Gastrocnemius medialis (tissue), 4 donors: Measurements from ENCODE around the gene CCDC57. TPM values are rescaled to one million over a fixed set of nuclear protein-coding genes. Genes with fewer than 3 reads are reported as not detected.
A peak's percentile ranks its signal among the peaks of the same experiment; 100 is the strongest.

Source experiments
- ATAC-seq, 2 donors: fragments of 150-250 bp; one replicate each; pipeline ENCODE4 v1.9.1; 2016
- DNase-seq, 2 donors: peaks; one replicate each; pipeline ENCODE4 v3.0.0-alpha.2; 2019
- H3K27ac ChIP-seq, 4 donors: fragments of 200-600 bp; sonication (generic); 1 replicate in 1 of 4; 2 replicates in 3 of 4; pipeline ENCODE4 v1.5.1; 2016 to 2018; ENCODE audit warnings: mild to moderate bottlenecking in 2 of 4, moderate library complexity in 1 of 4
- H3K27me3 ChIP-seq, 3 donors: fragments of 200-600 bp; sonication (generic) in 2 of 3; 1 replicate in 1 of 3; 2 replicates in 2 of 3; pipeline versions ENCODE4 v1.5.1 to v1.6.0; 2016 to 2019; ENCODE audit warnings: mild to moderate bottlenecking in 1 of 3, moderate library complexity in 1 of 3
- H3K36me3 ChIP-seq, 2 donors: fragments of 200-600 bp; sonication (generic) in 1 of 2; one replicate each; pipeline ENCODE4 v1.5.1; 2017 to 2018
- H3K4me1 ChIP-seq, 2 donors: fragments of 200-600 bp; sonication (generic) in 1 of 2; one replicate each; pipeline ENCODE4 v1.5.1; 2016 to 2017; ENCODE audit warnings: mild to moderate bottlenecking in 2 of 2
- H3K4me3 ChIP-seq, 4 donors: fragments of 200-600 bp; sonication (generic) in 3 of 4; 1 replicate in 1 of 4; 2 replicates in 3 of 4; pipeline ENCODE4 v1.5.1; 2016 to 2019; ENCODE audit warnings: mild to moderate bottlenecking in 2 of 4
- H3K9me3 ChIP-seq, 3 donors: fragments of 200-600 bp; sonication (generic) in 2 of 3; 1 replicate in 1 of 3; 2 replicates in 2 of 3; pipeline ENCODE4 v1.5.1; 2016 to 2019
- POLR2A ChIP-seq, 2 donors: fragments of 450-650 bp; IDR thresholded peaks; one replicate each; pipeline ENCODE4 v1.6.1; 2017; ENCODE audit warnings: antibody characterized with exemption in 2 of 2, mild to moderate bottlenecking in 2 of 2, moderate library complexity in 2 of 2
- in situ Hi-C, 4 donors: fragments of 200-750 bp; cut with MboI; loops; one replicate each; pipeline versions ENCODE4 v1.15.0 to v1.8.0; 2017; ENCODE audit warnings: low sequenced_read_pairs in 4 of 4
- intact Hi-C: fragments of 100-400 bp; cut with DNase I; formaldehyde crosslinking; loops from one replicate; pipeline ENCODE4 v1.15.1; 2023; ENCODE audit warnings: low total_unique reads
- total RNA-seq, 4 donors: library from RNA; depleted of rRNA; stranded (reverse); fragments of >200 nt; gene quantifications; one replicate each; pipeline versions ENCODE4 v1.1.0 to v1.2.3, GENCODE V29; 2016
- TF ChIP-seq, protein P1 (sequence below), 5 experiments: fragments of 450-650 bp in 3 of 5; fragments of 200-600 bp in 2 of 5; sonication (generic) in 2 of 5; IDR thresholded peaks in 4 of 5; conservative IDR thresholded peaks in 1 of 5; 1 replicate in 4 of 5; 2 replicates in 1 of 5; pipeline ENCODE4 v1.5.1; 2016 to 2019; ENCODE audit warnings: antibody characterized with exemption in 5 of 5, mild to moderate bottlenecking in 3 of 5, moderate library complexity in 3 of 5

Gene CCDC57
- total RNA-seq, 4 donors from 2014 or later, result 3.7 to 11.3 (median 5.1) TPM

DNA sequence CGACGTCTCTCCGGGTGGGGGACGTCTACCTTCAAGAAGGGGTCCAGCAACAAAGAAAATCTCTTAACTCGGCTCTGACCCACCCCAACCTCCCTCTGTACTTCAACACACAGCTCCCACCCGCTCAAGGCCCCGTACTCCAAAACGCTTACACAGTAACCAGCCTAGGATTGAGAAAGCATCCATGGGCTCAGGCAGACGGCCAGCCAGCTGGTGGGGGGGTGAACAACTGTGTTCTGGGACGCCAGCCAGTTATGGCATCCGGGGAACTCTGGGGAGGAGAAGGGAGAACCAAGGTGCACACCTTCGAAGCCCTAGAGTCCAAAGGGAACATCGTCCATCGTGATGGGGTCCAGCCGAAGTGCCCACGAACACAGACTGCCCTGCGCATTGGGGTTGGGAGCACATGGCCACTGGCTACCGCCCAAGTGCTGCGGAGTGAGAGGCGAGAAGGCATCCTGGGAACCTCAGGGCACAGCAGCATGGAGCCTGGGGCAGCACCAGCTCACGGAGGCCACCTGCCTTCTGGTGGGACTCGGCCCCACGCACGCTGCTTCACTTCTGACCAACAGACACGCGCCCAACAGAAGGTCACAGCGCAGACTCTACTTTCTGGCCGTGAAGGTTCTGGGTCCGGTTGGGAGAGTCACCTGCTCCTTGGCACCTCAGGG lies 30.5 kb upstream of the CCDC57 start:
- H3K4me3 ChIP-seq, result peak overlapping the region in 2 of 4 donors; percentile 11 to 13
- peaks cover 75 to 79% of the 10 kb centered on the region in 2 donors for H3K4me1 ChIP-seq
- DNase-seq (peak; percentile 84 to 94), ATAC-seq (peak; percentile 40 to 47)
- TF ChIP-seq, protein P1, sequence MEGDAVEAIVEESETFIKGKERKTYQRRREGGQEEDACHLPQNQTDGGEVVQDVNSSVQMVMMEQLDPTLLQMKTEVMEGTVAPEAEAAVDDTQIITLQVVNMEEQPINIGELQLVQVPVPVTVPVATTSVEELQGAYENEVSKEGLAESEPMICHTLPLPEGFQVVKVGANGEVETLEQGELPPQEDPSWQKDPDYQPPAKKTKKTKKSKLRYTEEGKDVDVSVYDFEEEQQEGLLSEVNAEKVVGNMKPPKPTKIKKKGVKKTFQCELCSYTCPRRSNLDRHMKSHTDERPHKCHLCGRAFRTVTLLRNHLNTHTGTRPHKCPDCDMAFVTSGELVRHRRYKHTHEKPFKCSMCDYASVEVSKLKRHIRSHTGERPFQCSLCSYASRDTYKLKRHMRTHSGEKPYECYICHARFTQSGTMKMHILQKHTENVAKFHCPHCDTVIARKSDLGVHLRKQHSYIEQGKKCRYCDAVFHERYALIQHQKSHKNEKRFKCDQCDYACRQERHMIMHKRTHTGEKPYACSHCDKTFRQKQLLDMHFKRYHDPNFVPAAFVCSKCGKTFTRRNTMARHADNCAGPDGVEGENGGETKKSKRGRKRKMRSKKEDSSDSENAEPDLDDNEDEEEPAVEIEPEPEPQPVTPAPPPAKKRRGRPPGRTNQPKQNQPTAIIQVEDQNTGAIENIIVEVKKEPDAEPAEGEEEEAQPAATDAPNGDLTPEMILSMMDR (IDR thresholded peaks at IDR 0.05 in 4 of 5, conservative IDR thresholded peaks at IDR 0.05 in 1 of 5), result no peak
- peak in 1 of 2 donors; percentile 2 for TF ChIP-seq POLR2A (IDR thresholded peaks at IDR 0.05)
- no peaks in the 10 kb centered on the region for H3K27me3 ChIP-seq
- in situ Hi-C loops (no loop called here), intact Hi-C loops (loop anchor here (1.0 to 2.0 kb wide), 2 partner anchors 24 to 49 kb away; no protein-coding TSS in a partner anchor)
- H3K27ac ChIP-seq, result peak overlapping the region; percentile 90 to 98 (median 93)
- H3K9me3 ChIP-seq, result no peaks in the 10 kb centered on the region
- H3K36me3 ChIP-seq, result peaks cover 0 to 39% of the 10 kb centered on the region in 2 donors

DNA sequence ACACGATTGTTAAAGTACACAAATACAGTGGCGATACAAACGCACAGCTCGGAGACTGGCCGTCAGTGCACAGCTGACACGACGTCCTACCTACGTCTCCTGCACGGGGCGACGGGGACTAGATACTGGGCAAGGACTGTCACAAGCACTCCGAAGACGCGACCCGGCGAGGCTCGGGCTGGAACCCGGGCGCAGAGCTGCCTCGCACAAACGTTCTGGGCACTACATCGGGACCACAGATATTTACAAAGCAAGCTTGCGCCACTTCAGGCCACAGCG lies 30.0 kb upstream of the CCDC57 start:
- intact Hi-C loops (loop anchor here (1.0 to 2.0 kb wide), 2 partner anchors 24 to 50 kb away; no protein-coding TSS in a partner anchor), in situ Hi-C loops (no loop called here)
- Histone ChIP-seq H3K27me3 (no peaks in the 10 kb centered on the region), H3K4me3 (peak overlapping the region in 2 of 4 donors; percentile 11 to 13), H3K4me1 (peaks cover 80 to 84% of the 10 kb centered on the region in 2 donors), H3K9me3 (no peaks in the 10 kb centered on the region), H3K27ac (peak overlapping the region; percentile 90 to 98 (median 93)), H3K36me3 (peaks cover 0 to 38% of the 10 kb centered on the region in 2 donors)
- DNase-seq, result peak in 1 of 2 donors; percentile 61
- TF ChIP-seq, protein P1 (IDR thresholded peaks at IDR 0.05 in 4 of 5, conservative IDR thresholded peaks at IDR 0.05 in 1 of 5), result no peak
- TF ChIP-seq POLR2A (IDR thresholded peaks at IDR 0.05), result peak; percentile 10 to 53
- ATAC-seq, result peak; percentile 8 to 16

DNA sequence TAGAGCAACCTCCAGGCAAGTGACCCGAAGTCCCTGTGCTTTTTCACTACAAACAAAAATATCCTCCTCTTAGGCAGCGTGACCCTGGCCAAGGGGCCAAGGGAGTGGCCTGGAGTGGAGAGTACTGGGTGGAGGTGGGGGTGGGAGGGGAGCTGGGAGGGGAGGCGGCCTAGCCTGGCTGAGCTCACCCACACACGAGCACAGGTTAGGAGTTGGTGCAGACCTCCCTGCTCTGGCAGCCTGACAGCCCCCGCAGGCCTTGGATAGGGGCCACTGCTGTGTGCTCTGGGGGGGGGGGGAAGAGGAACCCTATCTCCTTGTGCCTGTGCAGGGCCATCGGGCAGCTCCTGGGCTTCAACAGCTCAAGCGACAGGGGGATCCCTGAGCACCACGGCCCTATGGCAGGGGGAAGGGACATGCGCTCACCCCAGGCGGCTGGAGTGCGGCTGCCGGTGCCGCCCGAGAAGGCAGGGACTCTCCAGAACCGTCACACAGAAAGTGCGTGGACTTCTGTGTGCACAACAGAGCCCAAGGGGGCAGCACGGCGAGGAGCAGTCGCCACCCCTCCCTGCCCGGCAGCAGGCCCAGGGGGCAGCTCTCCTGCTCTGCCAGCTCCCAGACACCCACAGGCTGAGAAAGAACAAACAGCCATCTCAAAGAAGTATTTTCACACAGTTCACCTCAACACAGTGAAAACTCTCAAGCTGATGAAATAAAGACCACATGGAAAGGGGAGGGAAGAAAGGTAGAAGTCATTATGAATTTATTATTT lies 29.5 kb upstream of the CCDC57 start:
- Histone ChIP-seq H3K4me3 (peak overlapping the region in 3 of 4 donors; percentile 11 to 17 (median 13)), H3K27ac (peak overlapping the region; percentile 90 to 98 (median 93)), H3K36me3 (peaks cover 0 to 38% of the 10 kb centered on the region in 2 donors), H3K9me3 (no peaks in the 10 kb centered on the region), H3K4me1 (peaks cover 76 to 84% of the 10 kb centered on the region in 2 donors), H3K27me3 (no peaks in the 10 kb centered on the region)
- ATAC-seq (peak; percentile 16 to 41), DNase-seq (peak in 1 of 2 donors; percentile 85)
- intact Hi-C loops (loop anchor here (1.0 to 2.0 kb wide), 2 partner anchors 25 to 50 kb away; no protein-coding TSS in a partner anchor), in situ Hi-C loops (no loop called here)
- TF ChIP-seq POLR2A (IDR thresholded peaks at IDR 0.05), result no peak
- TF ChIP-seq, protein P1 (IDR thresholded peaks at IDR 0.05 in 4 of 5, conservative IDR thresholded peaks at IDR 0.05 in 1 of 5), result no peak

DNA sequence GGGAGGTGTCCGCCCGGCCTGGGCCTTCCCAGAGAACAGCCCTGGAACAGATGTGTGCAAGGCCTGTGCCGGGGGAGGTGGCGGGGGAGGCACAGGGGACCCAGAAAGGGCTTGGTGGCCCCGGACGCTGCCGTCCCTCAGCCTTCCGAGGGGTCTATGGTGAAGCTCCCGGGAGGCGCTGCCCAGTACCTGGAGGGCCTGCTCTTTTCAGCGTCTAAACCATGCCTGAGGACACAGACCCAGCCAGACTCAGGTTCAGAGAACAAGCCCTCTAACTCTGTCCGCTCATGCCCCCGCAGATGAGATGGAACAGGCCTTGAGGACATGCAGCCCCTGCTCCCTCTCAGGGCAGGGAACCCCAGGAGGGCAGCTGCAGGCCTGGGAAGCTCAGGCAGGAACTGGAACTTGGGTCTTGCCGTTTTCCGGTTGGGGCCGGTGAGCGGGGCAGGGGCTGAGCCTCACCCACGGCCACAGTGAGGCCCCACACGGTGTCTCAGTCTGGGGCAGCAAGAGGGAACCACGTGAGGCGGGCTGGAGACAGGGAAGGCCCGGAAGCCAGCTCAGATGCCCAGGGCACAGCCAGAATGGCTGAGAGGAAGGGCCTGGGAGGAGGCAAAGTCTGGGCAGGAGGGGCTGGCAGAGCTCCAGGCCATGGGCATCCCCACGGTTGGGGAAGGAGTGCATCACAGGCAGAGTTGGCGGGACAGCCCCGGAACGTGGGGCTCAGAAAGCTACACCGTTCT lies 28.7 kb upstream of the CCDC57 start:
- peak overlapping the region; percentile 90 to 98 (median 93) for H3K27ac ChIP-seq
- H3K27me3 ChIP-seq, result no peaks in the 10 kb centered on the region
- in situ Hi-C loops, result no loop called here
- H3K36me3 ChIP-seq, result peaks cover 0 to 43% of the 10 kb centered on the region in 2 donors
- peak; percentile 72 to 92 for DNase-seq
- H3K4me3 ChIP-seq, result peak overlapping the region in 2 of 4 donors; percentile 13 to 31
- peak; percentile 25 to 29 for ATAC-seq
- TF ChIP-seq POLR2A (IDR thresholded peaks at IDR 0.05), result peak; percentile 31 to 51
- TF ChIP-seq, protein P1 (IDR thresholded peaks at IDR 0.05 in 4 of 5, conservative IDR thresholded peaks at IDR 0.05 in 1 of 5), result no peak
- intact Hi-C loops, result no loop called here
- peaks cover 76 to 84% of the 10 kb centered on the region in 2 donors for H3K4me1 ChIP-seq
- no peaks in the 10 kb centered on the region for H3K9me3 ChIP-seq
